Measurements from ENCODE around the gene POLR3B. TPM values are rescaled to one million over a fixed set of nuclear protein-coding genes. Genes with fewer than 3 reads are reported as not detected.

The POLR3B gene
- total and polyA plus RNA-seq, 2 experiments from 2014 or later, result 4.0 to 14.6 TPM

DNA sequence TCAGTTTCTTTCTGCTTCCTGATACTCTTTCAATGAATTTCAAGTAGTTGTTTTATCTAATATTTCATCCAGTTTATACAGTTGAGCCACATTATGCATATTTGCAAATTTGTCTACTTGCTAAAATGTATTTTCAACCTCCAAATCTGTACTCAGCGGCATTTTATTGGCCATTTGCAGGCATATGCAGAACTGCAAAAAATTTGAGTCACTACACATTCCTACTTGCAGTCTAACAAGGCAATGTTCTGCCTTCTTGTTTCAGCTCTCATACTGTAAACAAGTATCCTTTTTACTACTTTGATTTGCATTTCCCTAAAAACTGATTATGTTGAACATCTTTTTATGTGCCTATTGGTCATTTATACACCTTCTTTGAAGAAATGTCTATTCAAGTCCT is 55.0 kb downstream of the POLR3B start:
- H3K27me3 ChIP-seq (ENCODE audit: insufficient read depth), result no peaks in the 10 kb centered on the region
- no peaks in the 10 kb centered on the region for H3F3A ChIP-seq (replicated peaks; ENCODE audit: low read depth)
- H3K36me3 ChIP-seq (ENCODE audit: insufficient read depth), result no peaks in the 10 kb centered on the region
- peaks cover 3% of the 10 kb centered on the region; the same call in 1 of the 3 replicates for H3K36me3 Mint-ChIP-seq (ENCODE audit: low read depth)
- H3K79me2 ChIP-seq (replicated peaks; ENCODE audit: insufficient read depth), result no peaks in the 10 kb centered on the region
- no peak overlapping the region for H3K27ac Mint-ChIP-seq
- H3K27me3 Mint-ChIP-seq (ENCODE audit: insufficient read depth, low read depth, poor library complexity), result no peaks in the 10 kb centered on the region
- no peak for TF ChIP-seq STAT1 (IDR thresholded peaks at IDR 0.05; ENCODE audit: unreplicated experiment)
- TF ChIP-seq, protein P1, sequence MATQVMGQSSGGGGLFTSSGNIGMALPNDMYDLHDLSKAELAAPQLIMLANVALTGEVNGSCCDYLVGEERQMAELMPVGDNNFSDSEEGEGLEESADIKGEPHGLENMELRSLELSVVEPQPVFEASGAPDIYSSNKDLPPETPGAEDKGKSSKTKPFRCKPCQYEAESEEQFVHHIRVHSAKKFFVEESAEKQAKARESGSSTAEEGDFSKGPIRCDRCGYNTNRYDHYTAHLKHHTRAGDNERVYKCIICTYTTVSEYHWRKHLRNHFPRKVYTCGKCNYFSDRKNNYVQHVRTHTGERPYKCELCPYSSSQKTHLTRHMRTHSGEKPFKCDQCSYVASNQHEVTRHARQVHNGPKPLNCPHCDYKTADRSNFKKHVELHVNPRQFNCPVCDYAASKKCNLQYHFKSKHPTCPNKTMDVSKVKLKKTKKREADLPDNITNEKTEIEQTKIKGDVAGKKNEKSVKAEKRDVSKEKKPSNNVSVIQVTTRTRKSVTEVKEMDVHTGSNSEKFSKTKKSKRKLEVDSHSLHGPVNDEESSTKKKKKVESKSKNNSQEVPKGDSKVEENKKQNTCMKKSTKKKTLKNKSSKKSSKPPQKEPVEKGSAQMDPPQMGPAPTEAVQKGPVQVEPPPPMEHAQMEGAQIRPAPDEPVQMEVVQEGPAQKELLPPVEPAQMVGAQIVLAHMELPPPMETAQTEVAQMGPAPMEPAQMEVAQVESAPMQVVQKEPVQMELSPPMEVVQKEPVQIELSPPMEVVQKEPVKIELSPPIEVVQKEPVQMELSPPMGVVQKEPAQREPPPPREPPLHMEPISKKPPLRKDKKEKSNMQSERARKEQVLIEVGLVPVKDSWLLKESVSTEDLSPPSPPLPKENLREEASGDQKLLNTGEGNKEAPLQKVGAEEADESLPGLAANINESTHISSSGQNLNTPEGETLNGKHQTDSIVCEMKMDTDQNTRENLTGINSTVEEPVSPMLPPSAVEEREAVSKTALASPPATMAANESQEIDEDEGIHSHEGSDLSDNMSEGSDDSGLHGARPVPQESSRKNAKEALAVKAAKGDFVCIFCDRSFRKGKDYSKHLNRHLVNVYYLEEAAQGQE (IDR thresholded peaks at IDR 0.05; ENCODE audit: unreplicated experiment), result no peak
- TF ChIP-seq CREB1 (CRISPR knock-in tag; IDR thresholded peaks at IDR 0.05; ENCODE audit: low read depth), result no peak
- TF ChIP-seq, protein P2, sequence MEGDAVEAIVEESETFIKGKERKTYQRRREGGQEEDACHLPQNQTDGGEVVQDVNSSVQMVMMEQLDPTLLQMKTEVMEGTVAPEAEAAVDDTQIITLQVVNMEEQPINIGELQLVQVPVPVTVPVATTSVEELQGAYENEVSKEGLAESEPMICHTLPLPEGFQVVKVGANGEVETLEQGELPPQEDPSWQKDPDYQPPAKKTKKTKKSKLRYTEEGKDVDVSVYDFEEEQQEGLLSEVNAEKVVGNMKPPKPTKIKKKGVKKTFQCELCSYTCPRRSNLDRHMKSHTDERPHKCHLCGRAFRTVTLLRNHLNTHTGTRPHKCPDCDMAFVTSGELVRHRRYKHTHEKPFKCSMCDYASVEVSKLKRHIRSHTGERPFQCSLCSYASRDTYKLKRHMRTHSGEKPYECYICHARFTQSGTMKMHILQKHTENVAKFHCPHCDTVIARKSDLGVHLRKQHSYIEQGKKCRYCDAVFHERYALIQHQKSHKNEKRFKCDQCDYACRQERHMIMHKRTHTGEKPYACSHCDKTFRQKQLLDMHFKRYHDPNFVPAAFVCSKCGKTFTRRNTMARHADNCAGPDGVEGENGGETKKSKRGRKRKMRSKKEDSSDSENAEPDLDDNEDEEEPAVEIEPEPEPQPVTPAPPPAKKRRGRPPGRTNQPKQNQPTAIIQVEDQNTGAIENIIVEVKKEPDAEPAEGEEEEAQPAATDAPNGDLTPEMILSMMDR (conservative IDR thresholded peaks at IDR 0.05; ENCODE audit: low read depth in 2 of 2), result no peak
- TF ChIP-seq ZNF114 (CRISPR knock-in tag; IDR thresholded peaks at IDR 0.05), result no peak
- no peak for TF ChIP-seq POLR2AphosphoS5 (IDR thresholded peaks at IDR 0.05; ENCODE audit: low read depth)
- TF ChIP-seq ZNF331 (CRISPR knock-in tag; IDR thresholded peaks at IDR 0.05; ENCODE audit: low read depth), result no peak
- no peak for TF ChIP-seq EZH2phosphoT487 (IDR thresholded peaks at IDR 0.05; ENCODE audit: unreplicated experiment)
- TF ChIP-seq JUNB (IDR thresholded peaks at IDR 0.05; ENCODE audit: unreplicated experiment), result no peak
- no peak for TF ChIP-seq NANOG (IDR thresholded peaks at IDR 0.05; ENCODE audit: borderline replicate concordance)
- TF ChIP-seq, protein P3, sequence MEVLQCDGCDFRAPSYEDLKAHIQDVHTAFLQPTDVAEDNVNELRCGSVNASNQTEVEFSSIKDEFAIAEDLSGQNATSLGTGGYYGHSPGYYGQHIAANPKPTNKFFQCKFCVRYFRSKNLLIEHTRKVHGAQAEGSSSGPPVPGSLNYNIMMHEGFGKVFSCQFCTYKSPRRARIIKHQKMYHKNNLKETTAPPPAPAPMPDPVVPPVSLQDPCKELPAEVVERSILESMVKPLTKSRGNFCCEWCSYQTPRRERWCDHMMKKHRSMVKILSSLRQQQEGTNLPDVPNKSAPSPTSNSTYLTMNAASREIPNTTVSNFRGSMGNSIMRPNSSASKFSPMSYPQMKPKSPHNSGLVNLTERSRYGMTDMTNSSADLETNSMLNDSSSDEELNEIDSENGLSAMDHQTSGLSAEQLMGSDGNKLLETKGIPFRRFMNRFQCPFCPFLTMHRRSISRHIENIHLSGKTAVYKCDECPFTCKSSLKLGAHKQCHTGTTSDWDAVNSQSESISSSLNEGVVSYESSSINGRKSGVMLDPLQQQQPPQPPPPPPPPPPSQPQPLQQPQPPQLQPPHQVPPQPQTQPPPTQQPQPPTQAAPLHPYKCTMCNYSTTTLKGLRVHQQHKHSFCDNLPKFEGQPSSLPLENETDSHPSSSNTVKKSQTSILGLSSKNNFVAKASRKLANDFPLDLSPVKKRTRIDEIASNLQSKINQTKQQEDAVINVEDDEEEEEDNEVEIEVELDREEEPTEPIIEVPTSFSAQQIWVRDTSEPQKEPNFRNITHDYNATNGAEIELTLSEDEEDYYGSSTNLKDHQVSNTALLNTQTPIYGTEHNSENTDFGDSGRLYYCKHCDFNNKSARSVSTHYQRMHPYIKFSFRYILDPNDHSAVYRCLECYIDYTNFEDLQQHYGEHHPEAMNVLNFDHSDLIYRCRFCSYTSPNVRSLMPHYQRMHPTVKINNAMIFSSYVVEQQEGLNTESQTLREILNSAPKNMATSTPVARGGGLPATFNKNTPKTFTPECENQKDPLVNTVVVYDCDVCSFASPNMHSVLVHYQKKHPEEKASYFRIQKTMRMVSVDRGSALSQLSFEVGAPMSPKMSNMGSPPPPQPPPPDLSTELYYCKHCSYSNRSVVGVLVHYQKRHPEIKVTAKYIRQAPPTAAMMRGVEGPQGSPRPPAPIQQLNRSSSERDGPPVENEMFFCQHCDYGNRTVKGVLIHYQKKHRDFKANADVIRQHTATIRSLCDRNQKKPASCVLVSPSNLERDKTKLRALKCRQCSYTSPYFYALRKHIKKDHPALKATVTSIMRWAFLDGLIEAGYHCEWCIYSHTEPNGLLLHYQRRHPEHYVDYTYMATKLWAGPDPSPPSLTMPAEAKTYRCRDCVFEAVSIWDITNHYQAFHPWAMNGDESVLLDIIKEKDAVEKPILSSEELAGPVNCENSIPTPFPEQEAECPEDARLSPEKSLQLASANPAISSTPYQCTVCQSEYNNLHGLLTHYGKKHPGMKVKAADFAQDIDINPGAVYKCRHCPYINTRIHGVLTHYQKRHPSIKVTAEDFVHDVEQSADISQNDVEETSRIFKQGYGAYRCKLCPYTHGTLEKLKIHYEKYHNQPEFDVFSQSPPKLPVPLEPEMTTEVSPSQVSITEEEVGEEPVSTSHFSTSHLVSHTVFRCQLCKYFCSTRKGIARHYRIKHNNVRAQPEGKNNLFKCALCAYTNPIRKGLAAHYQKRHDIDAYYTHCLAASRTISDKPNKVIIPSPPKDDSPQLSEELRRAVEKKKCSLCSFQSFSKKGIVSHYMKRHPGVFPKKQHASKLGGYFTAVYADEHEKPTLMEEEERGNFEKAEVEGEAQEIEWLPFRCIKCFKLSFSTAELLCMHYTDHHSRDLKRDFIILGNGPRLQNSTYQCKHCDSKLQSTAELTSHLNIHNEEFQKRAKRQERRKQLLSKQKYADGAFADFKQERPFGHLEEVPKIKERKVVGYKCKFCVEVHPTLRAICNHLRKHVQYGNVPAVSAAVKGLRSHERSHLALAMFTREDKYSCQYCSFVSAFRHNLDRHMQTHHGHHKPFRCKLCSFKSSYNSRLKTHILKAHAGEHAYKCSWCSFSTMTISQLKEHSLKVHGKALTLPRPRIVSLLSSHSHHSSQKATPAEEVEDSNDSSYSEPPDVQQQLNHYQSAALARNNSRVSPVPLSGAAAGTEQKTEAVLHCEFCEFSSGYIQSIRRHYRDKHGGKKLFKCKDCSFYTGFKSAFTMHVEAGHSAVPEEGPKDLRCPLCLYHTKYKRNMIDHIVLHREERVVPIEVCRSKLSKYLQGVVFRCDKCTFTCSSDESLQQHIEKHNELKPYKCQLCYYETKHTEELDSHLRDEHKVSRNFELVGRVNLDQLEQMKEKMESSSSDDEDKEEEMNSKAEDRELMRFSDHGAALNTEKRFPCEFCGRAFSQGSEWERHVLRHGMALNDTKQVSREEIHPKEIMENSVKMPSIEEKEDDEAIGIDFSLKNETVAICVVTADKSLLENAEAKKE (CRISPR knock-in tag; IDR thresholded peaks at IDR 0.05), result no peak
- TF ChIP-seq EZH2 (IDR thresholded peaks at IDR 0.05; ENCODE audit: low read depth, unreplicated experiment), result no peak
- TF ChIP-seq, protein P4, sequence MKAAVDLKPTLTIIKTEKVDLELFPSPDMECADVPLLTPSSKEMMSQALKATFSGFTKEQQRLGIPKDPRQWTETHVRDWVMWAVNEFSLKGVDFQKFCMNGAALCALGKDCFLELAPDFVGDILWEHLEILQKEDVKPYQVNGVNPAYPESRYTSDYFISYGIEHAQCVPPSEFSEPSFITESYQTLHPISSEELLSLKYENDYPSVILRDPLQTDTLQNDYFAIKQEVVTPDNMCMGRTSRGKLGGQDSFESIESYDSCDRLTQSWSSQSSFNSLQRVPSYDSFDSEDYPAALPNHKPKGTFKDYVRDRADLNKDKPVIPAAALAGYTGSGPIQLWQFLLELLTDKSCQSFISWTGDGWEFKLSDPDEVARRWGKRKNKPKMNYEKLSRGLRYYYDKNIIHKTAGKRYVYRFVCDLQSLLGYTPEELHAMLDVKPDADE (IDR thresholded peaks at IDR 0.05), result no peak
- no peak overlapping the region for H2AFZ ChIP-seq
- H3K27ac ChIP-seq (ENCODE audit: low read depth), result no peak overlapping the region
- H3K4me3 ChIP-seq, result no peak overlapping the region
- H3K9me3 Mint-ChIP-seq, result no peaks in the 10 kb centered on the region
- DNase-seq (ENCODE audit: low spot score) (no peak), ATAC-seq (no peak)
- H3K9me2 ChIP-seq (ENCODE audit: insufficient read depth), result no peaks in the 10 kb centered on the region
- H4K20me1 ChIP-seq (replicated peaks; ENCODE audit: insufficient read depth), result 0 out of 2 replicates have a peak, but pooled peaks cover 2% of the 10 kb centered on the region
- H3K4me1 Mint-ChIP-seq, result peaks cover 7% of the 10 kb centered on the region; the same call in 2 of the 3 replicates
- H3K4me2 ChIP-seq, result no peak overlapping the region
- no peaks in the 10 kb centered on the region for H3K4me1 ChIP-seq (ENCODE audit: insufficient read depth)
- H3K4me3 Mint-ChIP-seq, result no peak overlapping the region

All from GM23338 (cell line).